Measurements from ENCODE around the gene DAGLA. TPM values are rescaled to one million over a fixed set of nuclear protein-coding genes. Genes with fewer than 3 reads are reported as not detected.

The DAGLA gene
- total and polyA plus RNA-seq, 2 donors (not counting 1 experiment from before 2014, with no cell fraction given): 0.06 TPM; not detected in 1

DNA sequence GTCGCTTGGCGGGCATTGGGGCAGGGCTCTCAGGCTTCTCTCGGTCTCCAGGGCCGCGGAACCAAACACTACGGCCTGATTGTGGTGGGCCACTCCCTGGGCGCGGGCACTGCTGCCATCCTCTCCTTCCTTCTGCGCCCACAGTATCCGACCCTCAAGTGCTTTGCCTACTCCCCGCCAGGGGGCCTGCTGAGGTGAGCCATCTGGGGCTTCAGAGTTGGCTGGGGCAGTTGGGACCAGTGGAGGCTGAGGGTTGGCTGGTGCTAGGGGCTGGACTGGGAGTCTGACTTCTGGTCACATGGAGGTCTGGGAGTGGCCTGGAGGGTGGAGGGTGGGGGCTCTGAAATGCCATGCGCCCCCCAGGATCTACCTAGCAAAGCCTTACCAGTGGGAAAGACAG, 56.9 kb downstream of the DAGLA start:
- H3K4me1 ChIP-seq (ENCODE audit: control insufficient read depth in 2 of 2, insufficient read depth in 2 of 2, low read length in 2 of 2): peaks cover 0 to 8% of the 10 kb centered on the region in 2 donors
- no peak overlapping the region for H3K9ac ChIP-seq (ENCODE audit: low read length)
- ATAC-seq (ENCODE audit: low read depth) (no peak), DNase-seq (no peak)
- intact Hi-C loops (cut with micrococcal nuclease): no loop called here
- H4K20me1 ChIP-seq (ENCODE audit: control insufficient read depth, insufficient read depth, low read length, poor library complexity, severe bottlenecking): no peaks in the 10 kb centered on the region
- H3K79me2 ChIP-seq (ENCODE audit: control insufficient read depth, insufficient read depth, low read length): no peaks in the 10 kb centered on the region
- WGBS (ENCODE audit: insufficient coverage): 87% methylated on average over 11 of the region's 12 CpGs
- H2AFZ ChIP-seq (ENCODE audit: insufficient read depth, low read depth, low read length, poor library complexity, severe bottlenecking): no peak overlapping the region
- H3K4me2 ChIP-seq (replicated peaks; ENCODE audit: low read depth, low read length, poor library complexity, severe bottlenecking): no peak overlapping the region
- Mint-ChIP-seq H3K4me3 (no peak overlapping the region), H3K27me3 (no peaks in the 10 kb centered on the region), H3K9me3 (ENCODE audit: insufficient read depth) (no peaks in the 10 kb centered on the region), H3K4me1 (peaks cover 2% of the 10 kb centered on the region), H3K27ac (no peak overlapping the region)
- TF ChIP-seq EZH2 (IDR thresholded peaks at IDR 0.05; ENCODE audit: borderline replicate concordance, insufficient read depth, low read depth, low read length, poor library complexity, severe bottlenecking): no peak
- TF ChIP-seq, protein P1, sequence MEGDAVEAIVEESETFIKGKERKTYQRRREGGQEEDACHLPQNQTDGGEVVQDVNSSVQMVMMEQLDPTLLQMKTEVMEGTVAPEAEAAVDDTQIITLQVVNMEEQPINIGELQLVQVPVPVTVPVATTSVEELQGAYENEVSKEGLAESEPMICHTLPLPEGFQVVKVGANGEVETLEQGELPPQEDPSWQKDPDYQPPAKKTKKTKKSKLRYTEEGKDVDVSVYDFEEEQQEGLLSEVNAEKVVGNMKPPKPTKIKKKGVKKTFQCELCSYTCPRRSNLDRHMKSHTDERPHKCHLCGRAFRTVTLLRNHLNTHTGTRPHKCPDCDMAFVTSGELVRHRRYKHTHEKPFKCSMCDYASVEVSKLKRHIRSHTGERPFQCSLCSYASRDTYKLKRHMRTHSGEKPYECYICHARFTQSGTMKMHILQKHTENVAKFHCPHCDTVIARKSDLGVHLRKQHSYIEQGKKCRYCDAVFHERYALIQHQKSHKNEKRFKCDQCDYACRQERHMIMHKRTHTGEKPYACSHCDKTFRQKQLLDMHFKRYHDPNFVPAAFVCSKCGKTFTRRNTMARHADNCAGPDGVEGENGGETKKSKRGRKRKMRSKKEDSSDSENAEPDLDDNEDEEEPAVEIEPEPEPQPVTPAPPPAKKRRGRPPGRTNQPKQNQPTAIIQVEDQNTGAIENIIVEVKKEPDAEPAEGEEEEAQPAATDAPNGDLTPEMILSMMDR (IDR thresholded peaks at IDR 0.05): no peak
- H3K9me3 ChIP-seq (ENCODE audit: control extremely low read depth in 1 of 3, control insufficient read depth in 2 of 3, insufficient read depth in 1 of 3, low read length in 2 of 3): peaks cover 0 to 4% (median 0%) of the 10 kb centered on the region in 3 donors
- no peak overlapping the region for H3K27ac ChIP-seq (ENCODE audit: low read length in 2 of 2)
- POLR2A ChIA-PET: no interaction called here
- H3K27me3 ChIP-seq (replicated peaks in 1 of 4; ENCODE audit: control extremely low read depth in 1 of 4, control insufficient read depth in 3 of 4, insufficient read depth in 4 of 4, low read length in 3 of 4): no peaks in the 10 kb centered on the region
- H3K4me3 ChIP-seq (ENCODE audit: control extremely low read depth in 1 of 5, extremely low read depth in 1 of 5, insufficient read depth in 1 of 5, low read depth in 2 of 5, low read length in 4 of 5): no peak overlapping the region
- no peaks in the 10 kb centered on the region for H3K36me3 ChIP-seq (replicated peaks in 1 of 2; ENCODE audit: control extremely low read depth in 1 of 2, control insufficient read depth in 1 of 2, extremely low read depth in 1 of 2, insufficient read depth in 2 of 2, low read length in 1 of 2)
- CTCF ChIA-PET: interaction anchor here (1.6 kb wide), 1 partner anchor 11 kb away, joined by 3 read pairs; no protein-coding TSS in a partner anchor

DNA sequence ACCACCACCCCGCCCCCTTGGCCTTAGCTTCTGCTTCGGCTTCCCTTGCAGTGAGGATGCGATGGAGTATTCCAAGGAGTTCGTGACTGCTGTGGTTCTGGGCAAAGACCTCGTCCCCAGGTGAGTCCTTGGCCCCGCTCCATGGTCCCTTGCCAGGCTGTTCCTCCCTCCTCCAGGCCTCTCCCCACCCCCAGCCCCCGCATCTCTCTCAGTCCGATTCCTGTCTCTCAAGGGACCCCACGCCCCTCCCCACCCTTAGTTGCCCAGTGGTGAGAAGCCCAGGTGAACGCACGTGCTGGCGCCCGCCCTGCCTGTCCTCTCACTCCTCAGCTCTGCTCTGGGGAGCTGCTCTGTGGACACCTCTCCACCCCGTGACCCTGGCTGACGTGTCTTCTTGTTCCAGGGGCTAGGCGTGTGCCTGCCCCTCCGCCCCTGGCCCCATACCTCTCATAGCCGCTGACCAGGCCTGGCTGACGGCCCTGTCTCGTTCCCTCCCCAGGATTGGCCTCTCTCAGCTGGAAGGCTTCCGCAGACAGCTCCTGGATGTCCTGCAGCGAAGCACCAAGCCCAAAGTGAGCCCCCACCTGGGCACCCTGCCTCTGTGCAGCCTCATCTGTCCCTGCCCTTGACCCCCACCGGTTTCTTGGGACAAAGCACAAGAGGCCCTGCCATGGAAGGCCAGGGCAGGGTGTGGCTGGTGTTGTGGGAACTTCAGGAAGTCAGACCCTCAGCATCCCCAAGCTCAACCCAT, 57.6 kb downstream of the DAGLA start:
- H3K4me1 Mint-ChIP-seq: peaks cover 2% of the 10 kb centered on the region
- no peaks in the 10 kb centered on the region for H3K36me3 ChIP-seq (replicated peaks in 1 of 2; ENCODE audit: control extremely low read depth in 1 of 2, control insufficient read depth in 1 of 2, extremely low read depth in 1 of 2, insufficient read depth in 2 of 2, low read length in 1 of 2)
- H3K27ac Mint-ChIP-seq: no peak overlapping the region
- no peaks in the 10 kb centered on the region for H4K20me1 ChIP-seq (ENCODE audit: control insufficient read depth, insufficient read depth, low read length, poor library complexity, severe bottlenecking)
- ChIA-PET CTCF (no interaction called here), POLR2A (no interaction called here)
- H3K4me3 ChIP-seq (ENCODE audit: control extremely low read depth in 1 of 5, extremely low read depth in 1 of 5, insufficient read depth in 1 of 5, low read depth in 2 of 5, low read length in 4 of 5): no peak overlapping the region
- DNase-seq (no peak), ATAC-seq (ENCODE audit: low read depth) (no peak)
- TF ChIP-seq EZH2 (IDR thresholded peaks at IDR 0.05; ENCODE audit: borderline replicate concordance, insufficient read depth, low read depth, low read length, poor library complexity, severe bottlenecking): no peak
- TF ChIP-seq, protein P1 (IDR thresholded peaks at IDR 0.05): no peak
- no peaks in the 10 kb centered on the region for H3K27me3 ChIP-seq (replicated peaks in 1 of 4; ENCODE audit: control extremely low read depth in 1 of 4, control insufficient read depth in 3 of 4, insufficient read depth in 4 of 4, low read length in 3 of 4)
- no peaks in the 10 kb centered on the region for H3K79me2 ChIP-seq (ENCODE audit: control insufficient read depth, insufficient read depth, low read length)
- H3K9me3 Mint-ChIP-seq (ENCODE audit: insufficient read depth): no peaks in the 10 kb centered on the region
- H3K4me2 ChIP-seq (replicated peaks; ENCODE audit: low read depth, low read length, poor library complexity, severe bottlenecking): no peak overlapping the region
- H3K9me3 ChIP-seq (ENCODE audit: control extremely low read depth in 1 of 3, control insufficient read depth in 2 of 3, insufficient read depth in 1 of 3, low read length in 2 of 3): peaks cover 0 to 4% (median 0%) of the 10 kb centered on the region in 3 donors
- no peak overlapping the region for H3K27ac ChIP-seq (ENCODE audit: low read length in 2 of 2)
- H3K9ac ChIP-seq (ENCODE audit: low read length): no peak overlapping the region
- no peaks in the 10 kb centered on the region for H3K27me3 Mint-ChIP-seq
- peaks cover 0 to 8% of the 10 kb centered on the region in 2 donors for H3K4me1 ChIP-seq (ENCODE audit: control insufficient read depth in 2 of 2, insufficient read depth in 2 of 2, low read length in 2 of 2)
- no peak overlapping the region for H2AFZ ChIP-seq (ENCODE audit: insufficient read depth, low read depth, low read length, poor library complexity, severe bottlenecking)
- H3K4me3 Mint-ChIP-seq: no peak overlapping the region
- WGBS (ENCODE audit: insufficient coverage): 83% methylated on average over 22 of the region's 23 CpGs
- intact Hi-C loops (cut with micrococcal nuclease): no loop called here
